Endothelial cell of umbilical vein (primary cell): ENCODE data around the gene SYNPO2L. TPM values are rescaled to one million over a fixed set of nuclear protein-coding genes. Genes with fewer than 3 reads are reported as not detected.
A peak's percentile ranks its signal among the peaks of the same experiment; 100 is the strongest.
"Not testable (repeated sequence)": the region's sequence is repeated elsewhere in the genome, so short reads cannot be mapped to it uniquely, and the experiment has no call there.

Experiments
- Bru-seq: library from RNA; stranded (reverse); fragments of 400-500 nt; gene quantifications from one replicate; lab custom pipeline; 2021; lab: Mats Ljungman, UMichigan
- BruChase-seq, 2 experiments: library from RNA; stranded (reverse); fragments of 400-500 nt; gene quantifications; one replicate each; lab custom pipeline; 2021; lab: Mats Ljungman, UMichigan
- BruUV-seq: library from RNA; stranded (reverse); fragments of 400-500 nt; replicated peaks from 2 replicates; lab custom pipeline; 2021; lab: Mats Ljungman, UMichigan
- CTCF ChIA-PET: fragments of 300-600, 350-600 bp; sonication (Branson Sonifier 250); formaldehyde crosslinking; loops from one replicate; lab custom pipeline; 2021; ENCODE audit warnings: antibody characterized with exemption, inconsistent platforms; lab: Charles Lee
- POLR2A ChIA-PET: fragments of 300-600, 350-600 bp; sonication (Branson Sonifier 250); formaldehyde crosslinking; loops from one replicate; lab custom pipeline; 2021; ENCODE audit warnings: antibody characterized with exemption, inconsistent platforms; lab: Charles Lee
- DNase-seq: peaks from one replicate; pipeline ENCODE4 v3.0.0-alpha.2; 2011; ENCODE audit warnings: low read depth, low spot score
- FAIRE-seq: peaks from 2 replicates; lab custom pipeline; 2011; peaks lifted over from hg19 to GRCh38; lab: Jason Lieb, UNC
- H2AFZ ChIP-seq: 2 replicates; pipeline ENCODE4 v1.6.0; 2012; ENCODE audit warnings: low read depth, low read length, control low read depth, inconsistent platforms
- H3K27ac ChIP-seq: 2 replicates; pipeline ENCODE4 v1.5.1; 2011; ENCODE audit warnings: low read depth, mild to moderate bottlenecking, control low read depth, low read length, moderate library complexity; ENCODE audit not compliant: insufficient read depth
- H3K27me3 ChIP-seq, 2 experiments: 2 replicates each; pipeline versions ENCODE4 v1.6.0 to v1.6.1; 2011; ENCODE audit warnings: low read length in 2 of 2, mixed read lengths in 1 of 2; ENCODE audit not compliant: control insufficient read depth in 2 of 2, insufficient read depth in 2 of 2
- H3K36me3 ChIP-seq, 2 experiments: 2 replicates in 1 of 2; 3 replicates in 1 of 2; pipeline ENCODE4 v1.5.1; 2011; ENCODE audit warnings: low read length in 2 of 2, mild to moderate bottlenecking in 1 of 2, moderate library complexity in 1 of 2; ENCODE audit not compliant: control insufficient read depth in 2 of 2, insufficient read depth in 2 of 2; ENCODE audit errors: extremely low read depth in 1 of 2
- H3K4me1 ChIP-seq: 3 replicates; pipeline ENCODE4 v1.5.1; 2011; ENCODE audit warnings: mild to moderate bottlenecking, low read length; ENCODE audit not compliant: control insufficient read depth, insufficient read depth; ENCODE audit errors: extremely low read depth
- H3K4me2 ChIP-seq: 2 replicates; pipeline ENCODE4 v1.6.1; 2011; ENCODE audit warnings: low read length, control low read depth, mixed read lengths; ENCODE audit not compliant: insufficient read depth
- H3K4me3 ChIP-seq, 3 experiments: fragments of 200-600 bp in 1 of 3; sonication (generic), shearing (Covaris generic) in 1 of 3; replicated peaks in 1 of 3; 2 replicates each; pipeline ENCODE4 v1.5.1; 2011 to 2016; ENCODE audit warnings: control low read depth in 3 of 3, low read length in 3 of 3, mild to moderate bottlenecking in 2 of 3, inconsistent platforms in 1 of 3, low read depth in 1 of 3, moderate library complexity in 1 of 3; ENCODE audit not compliant: insufficient read depth in 1 of 3
- H3K79me2 ChIP-seq: 2 replicates; pipeline ENCODE4 v1.6.0; 2012; ENCODE audit warnings: low read length, inconsistent platforms; ENCODE audit not compliant: control insufficient read depth, insufficient read depth
- H3K9ac ChIP-seq: replicated peaks from 2 replicates; pipeline ENCODE3; 2011; ENCODE audit warnings: low read length, control low read depth; ENCODE audit not compliant: insufficient read depth; ENCODE audit errors: extremely low read depth
- H3K9me1 ChIP-seq: replicated peaks from 3 replicates; pipeline ENCODE4 v1.6.0; 2011; ENCODE audit warnings: mild to moderate bottlenecking, low read length; ENCODE audit not compliant: control insufficient read depth, insufficient read depth; ENCODE audit errors: extremely low read depth
- H3K9me3 ChIP-seq: replicated peaks from 2 replicates; pipeline ENCODE4 v1.5.1; 2012; ENCODE audit warnings: low read length, inconsistent platforms; ENCODE audit not compliant: control insufficient read depth, insufficient read depth
- H4K20me1 ChIP-seq: replicated peaks from 2 replicates; pipeline ENCODE3; 2011; ENCODE audit warnings: mild to moderate bottlenecking, low read length; ENCODE audit not compliant: control insufficient read depth, insufficient read depth; ENCODE audit errors: extremely low read depth
- EZH2 ChIP-seq: IDR thresholded peaks from 2 replicates; pipeline ENCODE4 v1.6.1; 2012; ENCODE audit warnings: borderline replicate concordance, low read depth, mild to moderate bottlenecking, moderate library complexity, low read length, inconsistent platforms; ENCODE audit not compliant: severe bottlenecking
- FOS ChIP-seq: IDR thresholded peaks from 2 replicates; pipeline ENCODE4 v1.6.1; 2011; ENCODE audit warnings: mild to moderate bottlenecking, low read length, moderate library complexity, borderline replicate concordance; ENCODE audit not compliant: insufficient read depth
- GATA2 ChIP-seq: IDR thresholded peaks from 2 replicates; pipeline ENCODE4 v1.7.0; 2011; ENCODE audit warnings: low read depth, mild to moderate bottlenecking, moderate library complexity, mixed read lengths, low read length; ENCODE audit not compliant: insufficient read length, insufficient read depth
- JUN ChIP-seq: IDR thresholded peaks from 2 replicates; pipeline ENCODE4 v1.6.1; 2011; ENCODE audit warnings: borderline replicate concordance, low read depth; ENCODE audit not compliant: insufficient read length, insufficient read depth
- MYC ChIP-seq: IDR thresholded peaks from one replicate; pipeline ENCODE4 v1.6.1; 2011; ENCODE audit warnings: mild to moderate bottlenecking, low read depth, low read length
- POLR2A ChIP-seq: IDR thresholded peaks from 2 replicates; pipeline ENCODE4 v1.6.1; 2012; ENCODE audit warnings: low read depth, mild to moderate bottlenecking, control low read depth, low read length
- POLR2AphosphoS5 ChIP-seq: IDR thresholded peaks from 2 replicates; pipeline ENCODE4 v1.6.1; 2012; ENCODE audit warnings: low read depth, mild to moderate bottlenecking, control low read depth, low read length, moderate library complexity; ENCODE audit not compliant: insufficient read depth
- dilution Hi-C: fragments of 300-500 bp; cut with MboI; formaldehyde crosslinking; loops from one replicate; pipeline ENCODE4 v1.15.0; 2019; ENCODE audit warnings: low sequenced_read_pairs; ENCODE audit not compliant: extremely low pct_ligation_motif_present
- intact Hi-C: fragments of 100-400 bp; cut with micrococcal nuclease; formaldehyde crosslinking; loops from one replicate; pipeline ENCODE4 v1.10.0; 2022
- long read RNA-seq: library from polyadenylated mRNA; stranded (forward); transcript quantifications from one replicate; pipeline ENCODE4 v2.0.0, GENCODE V29; 2021
- polyA minus RNA-seq, 3 experiments: library from RNA; depleted of rRNA, polyadenylated mRNA; stranded (reverse); fragments of >200 nt; gene quantifications; 1 replicate in 1 of 3; 2 replicates in 2 of 3; pipeline ENCODE4 v1.2.3, GENCODE V29; 2011
- polyA plus RNA-seq, 4 experiments: library from polyadenylated mRNA; depleted of rRNA in 3 of 4; stranded (reverse) in 3 of 4; unstranded in 1 of 4; fragments of >200 nt; gene quantifications; 2 replicates each; pipeline versions ENCODE4 v1.2.1 to v1.2.3, GENCODE V29; 2011 to 2012; ENCODE audit warnings: missing spikeins in 1 of 4
- total RNA-seq: library from RNA; stranded (reverse); gene quantifications from 2 replicates; pipeline ENCODE4 v1.2.3, GENCODE V29; 2021
- TF ChIP-seq, protein P1 (sequence below): IDR thresholded peaks from 2 replicates; pipeline ENCODE4 v1.6.1; 2011; ENCODE audit not compliant: insufficient read depth, insufficient read length
- TF ChIP-seq, protein P2 (sequence below), 2 donors: IDR thresholded peaks; 1 replicate in 1 of 2; 2 replicates in 1 of 2; pipeline ENCODE4 v1.5.1; 2011; ENCODE audit warnings: low read length in 2 of 2, mild to moderate bottlenecking in 2 of 2, moderate library complexity in 2 of 2, control low read depth in 1 of 2, inconsistent platforms in 1 of 2, low read depth in 1 of 2; ENCODE audit not compliant: insufficient read depth in 1 of 2; ENCODE audit errors: extremely low read depth in 1 of 2

SYNPO2L gene, protein sequence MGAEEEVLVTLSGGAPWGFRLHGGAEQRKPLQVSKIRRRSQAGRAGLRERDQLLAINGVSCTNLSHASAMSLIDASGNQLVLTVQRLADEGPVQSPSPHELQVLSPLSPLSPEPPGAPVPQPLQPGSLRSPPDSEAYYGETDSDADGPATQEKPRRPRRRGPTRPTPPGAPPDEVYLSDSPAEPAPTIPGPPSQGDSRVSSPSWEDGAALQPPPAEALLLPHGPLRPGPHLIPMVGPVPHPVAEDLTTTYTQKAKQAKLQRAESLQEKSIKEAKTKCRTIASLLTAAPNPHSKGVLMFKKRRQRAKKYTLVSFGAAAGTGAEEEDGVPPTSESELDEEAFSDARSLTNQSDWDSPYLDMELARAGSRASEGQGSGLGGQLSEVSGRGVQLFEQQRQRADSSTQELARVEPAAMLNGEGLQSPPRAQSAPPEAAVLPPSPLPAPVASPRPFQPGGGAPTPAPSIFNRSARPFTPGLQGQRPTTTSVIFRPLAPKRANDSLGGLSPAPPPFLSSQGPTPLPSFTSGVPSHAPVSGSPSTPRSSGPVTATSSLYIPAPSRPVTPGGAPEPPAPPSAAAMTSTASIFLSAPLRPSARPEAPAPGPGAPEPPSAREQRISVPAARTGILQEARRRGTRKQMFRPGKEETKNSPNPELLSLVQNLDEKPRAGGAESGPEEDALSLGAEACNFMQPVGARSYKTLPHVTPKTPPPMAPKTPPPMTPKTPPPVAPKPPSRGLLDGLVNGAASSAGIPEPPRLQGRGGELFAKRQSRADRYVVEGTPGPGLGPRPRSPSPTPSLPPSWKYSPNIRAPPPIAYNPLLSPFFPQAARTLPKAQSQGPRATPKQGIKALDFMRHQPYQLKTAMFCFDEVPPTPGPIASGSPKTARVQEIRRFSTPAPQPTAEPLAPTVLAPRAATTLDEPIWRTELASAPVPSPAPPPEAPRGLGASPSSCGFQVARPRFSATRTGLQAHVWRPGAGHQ
- total RNA-seq = not detected in 2 replicates
- not detected in 2 replicates for polyA plus RNA-seq
- polyA plus RNA-seq (2011; cell fraction: cytosol; rRNA removed) = not detected in 2 replicates
- polyA plus RNA-seq (2011; cell fraction: nucleus; rRNA removed) = 0.03 TPM in 1 of 2 replicates, not detected in the other
- not detected in 2 replicates for polyA plus RNA-seq (2012)
- not detected in 2 replicates for polyA minus RNA-seq
- polyA minus RNA-seq (2011; cell fraction: cytosol; rRNA and poly(A)+ RNA removed) = not detected
- not detected in 2 replicates for polyA minus RNA-seq (2011; cell fraction: nucleus; rRNA and poly(A)+ RNA removed)
- percentile 7 among the genes with signal in this experiment for Bru-seq, nascent RNA
- BruChase-seq, experiment 1, labeled RNA remaining after a 6-hour chase = percentile 14 among the genes with signal in this experiment
- percentile 5 among the genes with signal in this experiment for BruChase-seq, experiment 2, labeled RNA remaining after a 2-hour chase
- long read RNA-seq = 0 reads

DNA sequence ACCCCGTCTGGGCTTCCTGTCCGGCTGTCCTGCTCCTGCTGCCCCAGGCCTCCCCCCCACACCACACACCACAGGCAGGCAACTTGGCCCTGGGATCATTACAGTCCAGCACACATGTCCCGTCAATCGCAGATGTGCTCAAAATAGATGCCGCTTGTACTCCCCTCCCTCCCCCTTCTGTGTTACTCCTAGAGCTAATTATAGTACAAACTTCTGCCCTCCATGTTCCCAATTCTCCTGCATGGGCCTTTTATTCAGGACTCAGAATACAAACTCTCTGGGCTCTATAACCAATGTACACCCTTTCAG lies at the start of gene SYNPO2L:
Gene SYNPO2L, minus strand, starts transcription at position 40 of the 309 bp plus-strand sequence. CDS start 107 bp downstream, outside the sequence.
- DNase-seq = no peak
- H3K9me1 ChIP-seq = no peaks in the 10 kb centered on the region
- dilution Hi-C loops = no loop called here
- intact Hi-C loops = no loop called here
- FAIRE-seq = no peak
- H3K4me1 ChIP-seq = no peaks in the 10 kb centered on the region
- no peaks in the 10 kb centered on the region for H4K20me1 ChIP-seq
- H3K9me3 ChIP-seq = no peaks in the 10 kb centered on the region
- POLR2A ChIA-PET = interaction anchor here (1.2 kb wide), 1 partner anchor 117 kb away, joined by 5 read pairs; no protein-coding TSS in a partner anchor
- no peak within 1 kb of the TSS for H3K4me2 ChIP-seq
- H3K27ac ChIP-seq = no peak within 1 kb of the TSS
- BruUV-seq = no TSS peak
- no peak within 1 kb of the TSS for H3K4me3 ChIP-seq
- no peak within 1 kb of the TSS for H3K9ac ChIP-seq
- CTCF ChIA-PET = no interaction called here
- peaks cover 0 to 2% of the 10 kb centered on the region in 2 experiments for H3K27me3 ChIP-seq
- no peaks in the 10 kb centered on the region for H3K79me2 ChIP-seq
- H2AFZ ChIP-seq = no peak within 1 kb of the TSS
- H3K36me3 ChIP-seq = no peaks in the 10 kb centered on the region
- TF ChIP-seq, protein P1, sequence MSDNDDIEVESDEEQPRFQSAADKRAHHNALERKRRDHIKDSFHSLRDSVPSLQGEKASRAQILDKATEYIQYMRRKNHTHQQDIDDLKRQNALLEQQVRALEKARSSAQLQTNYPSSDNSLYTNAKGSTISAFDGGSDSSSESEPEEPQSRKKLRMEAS = no peak
- no peak for TF ChIP-seq GATA2
- TF ChIP-seq, protein P2, sequence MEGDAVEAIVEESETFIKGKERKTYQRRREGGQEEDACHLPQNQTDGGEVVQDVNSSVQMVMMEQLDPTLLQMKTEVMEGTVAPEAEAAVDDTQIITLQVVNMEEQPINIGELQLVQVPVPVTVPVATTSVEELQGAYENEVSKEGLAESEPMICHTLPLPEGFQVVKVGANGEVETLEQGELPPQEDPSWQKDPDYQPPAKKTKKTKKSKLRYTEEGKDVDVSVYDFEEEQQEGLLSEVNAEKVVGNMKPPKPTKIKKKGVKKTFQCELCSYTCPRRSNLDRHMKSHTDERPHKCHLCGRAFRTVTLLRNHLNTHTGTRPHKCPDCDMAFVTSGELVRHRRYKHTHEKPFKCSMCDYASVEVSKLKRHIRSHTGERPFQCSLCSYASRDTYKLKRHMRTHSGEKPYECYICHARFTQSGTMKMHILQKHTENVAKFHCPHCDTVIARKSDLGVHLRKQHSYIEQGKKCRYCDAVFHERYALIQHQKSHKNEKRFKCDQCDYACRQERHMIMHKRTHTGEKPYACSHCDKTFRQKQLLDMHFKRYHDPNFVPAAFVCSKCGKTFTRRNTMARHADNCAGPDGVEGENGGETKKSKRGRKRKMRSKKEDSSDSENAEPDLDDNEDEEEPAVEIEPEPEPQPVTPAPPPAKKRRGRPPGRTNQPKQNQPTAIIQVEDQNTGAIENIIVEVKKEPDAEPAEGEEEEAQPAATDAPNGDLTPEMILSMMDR (IDR thresholded peaks at IDR 0.05; ENCODE audit: extremely low read depth in 1 of 2, insufficient read depth in 1 of 2, low read depth in 1 of 2, low read length in 2 of 2) = no peak
- TF ChIP-seq POLR2AphosphoS5 = no peak
- no peak for TF ChIP-seq FOS
- TF ChIP-seq JUN = no peak
- TF ChIP-seq POLR2A = no peak
- TF ChIP-seq EZH2 = no peak
- TF ChIP-seq MYC = no peak

DNA sequence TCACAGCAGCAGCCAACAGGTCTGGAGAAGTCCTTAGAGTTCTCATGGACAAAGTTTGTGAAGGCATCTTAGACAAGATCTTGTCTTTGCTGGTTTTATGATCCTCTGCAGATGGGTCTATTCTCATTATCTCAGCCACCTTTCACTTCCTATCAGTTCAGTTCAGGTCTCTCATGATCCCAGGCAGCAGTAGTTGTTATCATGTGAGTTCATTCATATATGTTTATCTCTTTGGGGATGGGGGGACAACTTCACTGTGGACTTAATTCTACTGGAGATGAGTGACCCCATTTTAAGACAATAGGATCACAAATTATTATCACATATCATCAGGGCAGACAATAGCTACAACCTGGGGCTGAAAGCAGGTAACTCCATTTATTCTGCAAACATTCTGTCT lies 48.1 kb upstream of the SYNPO2L start:
- H3K4me3 ChIP-seq, FAIRE-seq, DNase-seq, H2AFZ ChIP-seq, H4K20me1 ChIP-seq, BruUV-seq, CTCF ChIA-PET, H3K9me1 ChIP-seq, H3K4me2 ChIP-seq, H3K4me1 ChIP-seq, H3K27ac ChIP-seq, H3K9me3 ChIP-seq, H3K27me3 ChIP-seq, H3K79me2 ChIP-seq, intact Hi-C loops, H3K9ac ChIP-seq, POLR2A ChIA-PET, H3K36me3 ChIP-seq, dilution Hi-C loops: not testable (repeated sequence)
